ENCODE data around the gene ARF1.
A peak's percentile ranks its signal among the peaks of the same experiment; 100 is the strongest.

The ARF1 gene

DNA sequence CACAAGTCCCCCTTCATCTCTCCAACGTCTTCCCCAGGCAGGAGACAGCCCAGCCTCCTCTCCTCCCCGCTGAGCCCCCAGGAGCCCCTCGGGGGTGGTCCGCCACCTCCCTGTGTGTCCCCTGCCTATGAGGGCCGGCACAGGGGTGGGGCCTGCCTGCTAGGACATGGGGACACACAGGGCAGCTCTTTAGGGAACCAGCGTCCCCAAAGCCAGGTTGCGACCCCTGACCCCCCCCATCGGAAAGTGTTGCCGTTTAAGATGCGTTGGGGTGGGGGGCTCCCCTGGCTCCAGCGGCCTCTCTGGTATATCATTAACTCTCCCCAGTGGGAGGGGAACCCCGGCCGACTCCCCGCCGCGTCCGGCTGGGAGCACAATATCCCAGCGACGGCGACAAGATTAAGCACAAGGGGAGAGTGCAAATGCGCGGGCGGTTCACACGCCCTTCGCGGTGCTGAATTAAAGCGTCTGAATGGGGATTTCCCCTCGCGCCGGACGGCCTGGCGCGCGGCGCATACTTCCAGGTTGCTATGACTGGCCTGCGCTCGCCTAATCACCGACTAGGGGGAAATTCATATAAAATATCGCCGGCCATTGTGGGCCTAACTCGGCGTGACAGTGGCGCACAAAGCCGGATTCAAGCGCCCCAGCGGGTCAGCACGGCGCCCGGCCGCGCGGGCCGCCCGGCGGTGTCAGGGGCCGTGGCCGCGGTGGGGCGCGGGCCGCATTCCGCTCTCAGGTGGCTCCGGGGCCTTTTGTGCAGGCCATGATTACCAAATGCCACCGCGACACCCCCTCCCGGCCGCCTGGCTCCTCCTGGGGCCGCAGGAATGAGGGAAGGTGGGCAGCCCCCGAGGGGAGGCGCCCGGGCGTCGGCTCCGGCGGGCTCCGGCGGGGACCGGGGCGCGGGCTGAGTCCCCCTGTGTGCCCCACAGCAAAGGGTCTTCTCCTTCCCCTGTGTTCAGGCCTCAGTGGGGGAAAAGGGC lies 44.8 kb upstream of the ARF1 start:
- H3K27ac Mint-ChIP-seq, result no peak overlapping the region
- H3K4me3 Mint-ChIP-seq, result peak overlapping the region; percentile 18 to 56 (median 43)
- peaks cover 11% of the 10 kb centered on the region for H3K9me3 Mint-ChIP-seq
- no peaks in the 10 kb centered on the region for H3K4me1 Mint-ChIP-seq
- TF ChIP-seq, protein P1, sequence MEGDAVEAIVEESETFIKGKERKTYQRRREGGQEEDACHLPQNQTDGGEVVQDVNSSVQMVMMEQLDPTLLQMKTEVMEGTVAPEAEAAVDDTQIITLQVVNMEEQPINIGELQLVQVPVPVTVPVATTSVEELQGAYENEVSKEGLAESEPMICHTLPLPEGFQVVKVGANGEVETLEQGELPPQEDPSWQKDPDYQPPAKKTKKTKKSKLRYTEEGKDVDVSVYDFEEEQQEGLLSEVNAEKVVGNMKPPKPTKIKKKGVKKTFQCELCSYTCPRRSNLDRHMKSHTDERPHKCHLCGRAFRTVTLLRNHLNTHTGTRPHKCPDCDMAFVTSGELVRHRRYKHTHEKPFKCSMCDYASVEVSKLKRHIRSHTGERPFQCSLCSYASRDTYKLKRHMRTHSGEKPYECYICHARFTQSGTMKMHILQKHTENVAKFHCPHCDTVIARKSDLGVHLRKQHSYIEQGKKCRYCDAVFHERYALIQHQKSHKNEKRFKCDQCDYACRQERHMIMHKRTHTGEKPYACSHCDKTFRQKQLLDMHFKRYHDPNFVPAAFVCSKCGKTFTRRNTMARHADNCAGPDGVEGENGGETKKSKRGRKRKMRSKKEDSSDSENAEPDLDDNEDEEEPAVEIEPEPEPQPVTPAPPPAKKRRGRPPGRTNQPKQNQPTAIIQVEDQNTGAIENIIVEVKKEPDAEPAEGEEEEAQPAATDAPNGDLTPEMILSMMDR (IDR thresholded peaks at IDR 0.05; ENCODE audit: unreplicated experiment in 3 of 3), result no peak
- peaks cover 27% of the 10 kb centered on the region for H3K27me3 Mint-ChIP-seq (ENCODE audit: low read depth)
- H3K36me3 Mint-ChIP-seq (ENCODE audit: low read depth), result no peaks in the 10 kb centered on the region

DNA sequence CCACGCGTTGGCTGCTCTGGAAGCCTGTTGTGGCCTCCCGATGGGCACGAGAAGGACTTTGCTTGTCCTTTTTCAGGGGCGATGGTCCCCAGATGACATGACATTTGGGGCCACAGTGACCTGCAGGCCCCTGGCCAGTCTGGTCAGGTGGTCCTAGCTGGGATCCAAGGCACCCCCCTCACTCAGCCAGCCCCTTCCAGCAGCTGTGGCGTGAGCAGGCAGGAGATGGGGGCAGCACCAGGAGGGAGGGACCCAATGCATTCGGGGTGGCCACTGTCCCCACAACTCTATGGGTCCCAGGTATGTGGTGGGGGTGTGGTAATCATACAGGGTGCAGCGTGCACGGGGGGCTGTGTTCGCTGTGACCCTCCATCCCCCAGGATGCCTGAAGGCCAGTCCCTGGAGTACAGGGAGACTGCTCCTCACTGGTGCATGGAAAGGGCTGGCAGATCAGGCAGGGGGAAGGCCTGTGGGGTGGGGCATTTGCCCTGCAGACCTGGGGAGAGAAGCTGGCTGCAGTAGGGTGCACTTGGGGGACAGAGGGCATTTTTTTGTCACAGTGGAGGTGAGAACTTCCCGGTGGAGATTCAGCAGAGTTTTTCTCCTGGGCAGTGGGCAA lies 44.0 kb upstream of the ARF1 start:
- Mint-ChIP-seq H3K36me3 (ENCODE audit: low read depth) (no peaks in the 10 kb centered on the region), H3K27ac (no peak overlapping the region), H3K9me3 (peaks cover 3% of the 10 kb centered on the region), H3K4me3 (no peak overlapping the region), H3K4me1 (no peaks in the 10 kb centered on the region), H3K27me3 (ENCODE audit: low read depth) (peaks cover 27% of the 10 kb centered on the region)
- TF ChIP-seq, protein P1 (IDR thresholded peaks at IDR 0.05; ENCODE audit: unreplicated experiment in 3 of 3), result no peak

- H3K4me1 Mint-ChIP-seq, result no peaks in the 10 kb centered on the region
- H3K27ac Mint-ChIP-seq, result no peak overlapping the region
- TF ChIP-seq, protein P1 (IDR thresholded peaks at IDR 0.05; ENCODE audit: unreplicated experiment in 3 of 3), result no peak
- no peak overlapping the region for H3K4me3 Mint-ChIP-seq
- peaks cover 2% of the 10 kb centered on the region for H3K9me3 Mint-ChIP-seq
- peaks cover 28% of the 10 kb centered on the region for H3K27me3 Mint-ChIP-seq (ENCODE audit: low read depth)
- no peaks in the 10 kb centered on the region for H3K36me3 Mint-ChIP-seq (ENCODE audit: low read depth)
Measured at GRCh38 chr1:228039006-228039903, 43.3 kb upstream of the ARF1 start.

DNA sequence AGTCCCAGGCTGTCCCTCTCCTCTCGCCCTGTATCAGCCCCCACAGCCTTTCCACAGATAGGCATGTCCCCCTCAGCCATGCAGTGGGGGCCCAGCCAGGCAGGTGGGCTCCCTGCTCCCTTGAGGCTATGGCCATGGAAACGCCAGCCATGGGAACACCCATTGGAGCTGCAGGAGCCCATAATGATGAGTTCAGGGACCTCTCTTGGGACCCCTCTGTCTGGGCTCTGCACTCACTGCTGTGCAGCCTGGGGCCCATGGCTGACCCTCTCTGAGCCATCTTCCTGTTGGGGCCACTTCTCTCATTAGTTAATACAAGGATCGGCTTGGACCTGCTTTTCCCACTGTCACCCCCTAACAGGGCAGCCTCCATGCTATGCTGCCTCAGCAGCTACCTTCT lies 42.5 kb upstream of the ARF1 start:
- Mint-ChIP-seq H3K36me3 (ENCODE audit: low read depth) (no peaks in the 10 kb centered on the region), H3K4me1 (no peaks in the 10 kb centered on the region), H3K9me3 (no peaks in the 10 kb centered on the region)

GRCh38 chr1:228041316-228041715 lies 41.2 kb upstream of the ARF1 start:
- TF ChIP-seq, protein P1 (IDR thresholded peaks at IDR 0.05; ENCODE audit: unreplicated experiment in 3 of 3), result no peak
- H3K27ac Mint-ChIP-seq, result no peak overlapping the region
- H3K4me3 Mint-ChIP-seq, result no peak overlapping the region
- H3K9me3 Mint-ChIP-seq, result no peaks in the 10 kb centered on the region
- peaks cover 24% of the 10 kb centered on the region for H3K27me3 Mint-ChIP-seq (ENCODE audit: low read depth)
- no peaks in the 10 kb centered on the region for H3K36me3 Mint-ChIP-seq (ENCODE audit: low read depth)
- no peaks in the 10 kb centered on the region for H3K4me1 Mint-ChIP-seq

More for the DNA sequence above, 42.5 kb upstream of the ARF1 start:
- Mint-ChIP-seq H3K27me3 (ENCODE audit: low read depth) (peaks cover 24% of the 10 kb centered on the region), H3K27ac (no peak overlapping the region), H3K4me3 (peak overlapping the region in 1 of 3 experiments; percentile 47)
- TF ChIP-seq, protein P1 (IDR thresholded peaks at IDR 0.05; ENCODE audit: unreplicated experiment in 3 of 3), result no peak

All from nephron (organoid).